HG02973 (cell line): Measurements from ENCODE around the gene MSRB3.
"Not testable (repeated sequence)": the region's sequence is repeated elsewhere in the genome, so short reads cannot be mapped to it uniquely, and the experiment has no call there.

Source experiments
- ATAC-seq: cut with Tn5 transposase; IDR thresholded peaks from one replicate; pipeline ENCODE4 v1.9.1; 2021; ENCODE audit warnings: moderate library complexity; ENCODE audit not compliant: unreplicated experiment

The MSRB3 gene

GRCh38 chr12:65446901-65447300, 168.4 kb downstream of the MSRB3 start:
- no peak for ATAC-seq

- ATAC-seq = no peak
Observed at GRCh38 chr12:65449400-65449799, 170.9 kb downstream of the MSRB3 start.

GRCh38 chr12:65450625-65451024, 172.1 kb downstream of the MSRB3 start:
- no peak for ATAC-seq

GRCh38 chr12:65454115-65454787, 175.8 kb downstream of the MSRB3 start:
- ATAC-seq = no peak

- ATAC-seq = not testable (repeated sequence)
Observed at GRCh38 chr12:65457341-65457740, 178.9 kb downstream of the MSRB3 start.

- no peak for ATAC-seq
Observed at GRCh38 chr12:65458718-65459117, 180.2 kb downstream of the MSRB3 start.

GRCh38 chr12:65459545-65459944, 181.1 kb downstream of the MSRB3 start:
- no peak for ATAC-seq

- no peak for ATAC-seq
Observed at GRCh38 chr12:65460063-65460462, 181.6 kb downstream of the MSRB3 start.

- ATAC-seq = no peak
Observed at GRCh38 chr12:65461017-65461416, 182.5 kb downstream of the MSRB3 start.

- no peak for ATAC-seq
Observed at GRCh38 chr12:65462484-65462883, 184.0 kb downstream of the MSRB3 start.

- ATAC-seq = no peak
Observed at GRCh38 chr12:65463082-65463481, 184.6 kb downstream of the MSRB3 start.

- ATAC-seq = no peak
Observed at GRCh38 chr12:65463611-65464010, 185.1 kb downstream of the MSRB3 start.

- ATAC-seq = no peak
Observed at GRCh38 chr12:65464930-65465329, 186.4 kb downstream of the MSRB3 start.

- no peak for ATAC-seq
Observed at GRCh38 chr12:65465766-65466547, 187.5 kb downstream of the MSRB3 start.

- ATAC-seq = no peak
Observed at GRCh38 chr12:65466911-65467310, 188.4 kb downstream of the MSRB3 start.

- ATAC-seq = no peak
Observed at GRCh38 chr12:65470256-65470655, 191.8 kb downstream of the MSRB3 start.

- no peak for ATAC-seq
Observed at GRCh38 chr12:65472079-65472478, 193.6 kb downstream of the MSRB3 start.

GRCh38 chr12:65474831-65475230, 196.3 kb downstream of the MSRB3 start:
- ATAC-seq = no peak

- ATAC-seq = no peak
Observed at GRCh38 chr12:65477721-65478120, 199.2 kb downstream of the MSRB3 start.

GRCh38 chr12:65483891-65484516, 205.5 kb downstream of the MSRB3 start:
- not testable (repeated sequence) for ATAC-seq

GRCh38 chr12:65488197-65488596, 209.7 kb downstream of the MSRB3 start:
- no peak for ATAC-seq

GRCh38 chr12:65490250-65490649, 211.8 kb downstream of the MSRB3 start:
- ATAC-seq = no peak
